Neural cell (in vitro differentiated cells): Measurements from ENCODE around the gene EYS.

Source experiments
- EZH2 ChIP-seq: fragments of 200-600, 300-800 bp; shearing (Covaris generic), sonication (generic); IDR thresholded peaks from 2 replicates; pipeline ENCODE4 v1.6.1; 2014; ENCODE audit warnings: antibody characterized with exemption, low read length, borderline replicate concordance, mild to moderate bottlenecking; ENCODE audit not compliant: insufficient read depth, poor library complexity, severe bottlenecking
- TAF1 ChIP-seq: IDR thresholded peaks from 2 replicates; pipeline ENCODE4 v1.6.1; 2012; ENCODE audit warnings: low read depth
- TF ChIP-seq, protein P1 (sequence below): IDR thresholded peaks from 2 replicates; pipeline ENCODE4 v1.6.1; 2012; ENCODE audit warnings: borderline replicate concordance
- TF ChIP-seq, protein P2 (sequence below): fragments of 450-650 bp; IDR thresholded peaks from 2 replicates; pipeline ENCODE4 v1.5.1; 2014; ENCODE audit warnings: antibody characterized with exemption, mild to moderate bottlenecking, moderate library complexity; ENCODE audit not compliant: poor library complexity, severe bottlenecking

DNA sequence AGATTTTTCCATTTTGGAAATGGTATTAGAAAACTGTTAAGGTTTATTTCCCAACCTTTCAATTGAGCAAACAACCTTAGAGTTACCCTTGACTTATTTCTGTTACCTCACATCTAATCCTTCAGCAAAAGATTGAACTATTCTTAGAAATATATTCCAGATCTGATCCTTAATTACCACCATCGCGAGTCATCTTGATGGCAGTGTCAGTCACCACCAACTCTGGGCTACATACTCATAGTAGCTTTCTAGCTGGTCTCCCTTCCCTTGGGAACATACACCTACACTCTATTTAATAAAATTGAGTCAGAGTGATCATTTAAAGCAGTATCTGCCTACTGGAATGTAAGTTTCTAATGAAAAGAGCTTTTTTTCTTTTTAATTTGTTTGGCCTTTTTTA lies 308.2 kb downstream of the EYS start:
- no peak for TF ChIP-seq TAF1
- TF ChIP-seq, protein P1, sequence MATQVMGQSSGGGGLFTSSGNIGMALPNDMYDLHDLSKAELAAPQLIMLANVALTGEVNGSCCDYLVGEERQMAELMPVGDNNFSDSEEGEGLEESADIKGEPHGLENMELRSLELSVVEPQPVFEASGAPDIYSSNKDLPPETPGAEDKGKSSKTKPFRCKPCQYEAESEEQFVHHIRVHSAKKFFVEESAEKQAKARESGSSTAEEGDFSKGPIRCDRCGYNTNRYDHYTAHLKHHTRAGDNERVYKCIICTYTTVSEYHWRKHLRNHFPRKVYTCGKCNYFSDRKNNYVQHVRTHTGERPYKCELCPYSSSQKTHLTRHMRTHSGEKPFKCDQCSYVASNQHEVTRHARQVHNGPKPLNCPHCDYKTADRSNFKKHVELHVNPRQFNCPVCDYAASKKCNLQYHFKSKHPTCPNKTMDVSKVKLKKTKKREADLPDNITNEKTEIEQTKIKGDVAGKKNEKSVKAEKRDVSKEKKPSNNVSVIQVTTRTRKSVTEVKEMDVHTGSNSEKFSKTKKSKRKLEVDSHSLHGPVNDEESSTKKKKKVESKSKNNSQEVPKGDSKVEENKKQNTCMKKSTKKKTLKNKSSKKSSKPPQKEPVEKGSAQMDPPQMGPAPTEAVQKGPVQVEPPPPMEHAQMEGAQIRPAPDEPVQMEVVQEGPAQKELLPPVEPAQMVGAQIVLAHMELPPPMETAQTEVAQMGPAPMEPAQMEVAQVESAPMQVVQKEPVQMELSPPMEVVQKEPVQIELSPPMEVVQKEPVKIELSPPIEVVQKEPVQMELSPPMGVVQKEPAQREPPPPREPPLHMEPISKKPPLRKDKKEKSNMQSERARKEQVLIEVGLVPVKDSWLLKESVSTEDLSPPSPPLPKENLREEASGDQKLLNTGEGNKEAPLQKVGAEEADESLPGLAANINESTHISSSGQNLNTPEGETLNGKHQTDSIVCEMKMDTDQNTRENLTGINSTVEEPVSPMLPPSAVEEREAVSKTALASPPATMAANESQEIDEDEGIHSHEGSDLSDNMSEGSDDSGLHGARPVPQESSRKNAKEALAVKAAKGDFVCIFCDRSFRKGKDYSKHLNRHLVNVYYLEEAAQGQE = no peak
- TF ChIP-seq, protein P2, sequence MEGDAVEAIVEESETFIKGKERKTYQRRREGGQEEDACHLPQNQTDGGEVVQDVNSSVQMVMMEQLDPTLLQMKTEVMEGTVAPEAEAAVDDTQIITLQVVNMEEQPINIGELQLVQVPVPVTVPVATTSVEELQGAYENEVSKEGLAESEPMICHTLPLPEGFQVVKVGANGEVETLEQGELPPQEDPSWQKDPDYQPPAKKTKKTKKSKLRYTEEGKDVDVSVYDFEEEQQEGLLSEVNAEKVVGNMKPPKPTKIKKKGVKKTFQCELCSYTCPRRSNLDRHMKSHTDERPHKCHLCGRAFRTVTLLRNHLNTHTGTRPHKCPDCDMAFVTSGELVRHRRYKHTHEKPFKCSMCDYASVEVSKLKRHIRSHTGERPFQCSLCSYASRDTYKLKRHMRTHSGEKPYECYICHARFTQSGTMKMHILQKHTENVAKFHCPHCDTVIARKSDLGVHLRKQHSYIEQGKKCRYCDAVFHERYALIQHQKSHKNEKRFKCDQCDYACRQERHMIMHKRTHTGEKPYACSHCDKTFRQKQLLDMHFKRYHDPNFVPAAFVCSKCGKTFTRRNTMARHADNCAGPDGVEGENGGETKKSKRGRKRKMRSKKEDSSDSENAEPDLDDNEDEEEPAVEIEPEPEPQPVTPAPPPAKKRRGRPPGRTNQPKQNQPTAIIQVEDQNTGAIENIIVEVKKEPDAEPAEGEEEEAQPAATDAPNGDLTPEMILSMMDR = no peak
- no peak for TF ChIP-seq EZH2
